Fibroblast of peridontal ligament (primary cell): ENCODE data around the gene CBLC.
A peak's percentile ranks its signal among the peaks of the same experiment; 100 is the strongest.

Source experiments
- DNase-seq: peaks from one replicate; pipeline ENCODE4 v3.0.0-alpha.2; 2010; ENCODE audit errors: extremely low read depth

The CBLC gene

DNA sequence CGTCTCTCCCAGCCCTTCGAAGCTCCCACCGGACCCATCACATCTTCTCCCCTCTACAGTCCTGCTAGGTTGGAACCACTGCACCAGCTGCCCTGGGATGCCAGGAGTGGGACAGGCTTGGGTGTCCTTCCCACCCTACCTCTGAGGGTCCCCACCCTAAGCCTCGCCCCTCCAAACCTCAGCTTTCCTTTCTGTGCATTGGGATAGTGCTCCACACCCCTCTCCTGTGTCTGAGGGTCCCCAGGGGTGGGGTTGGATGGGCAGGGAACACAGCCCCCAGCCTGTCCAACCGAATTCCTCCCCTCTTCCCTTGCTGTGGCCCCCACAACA lies 31.1 kb upstream of the CBLC start:
- DNase-seq = no peak

DNA sequence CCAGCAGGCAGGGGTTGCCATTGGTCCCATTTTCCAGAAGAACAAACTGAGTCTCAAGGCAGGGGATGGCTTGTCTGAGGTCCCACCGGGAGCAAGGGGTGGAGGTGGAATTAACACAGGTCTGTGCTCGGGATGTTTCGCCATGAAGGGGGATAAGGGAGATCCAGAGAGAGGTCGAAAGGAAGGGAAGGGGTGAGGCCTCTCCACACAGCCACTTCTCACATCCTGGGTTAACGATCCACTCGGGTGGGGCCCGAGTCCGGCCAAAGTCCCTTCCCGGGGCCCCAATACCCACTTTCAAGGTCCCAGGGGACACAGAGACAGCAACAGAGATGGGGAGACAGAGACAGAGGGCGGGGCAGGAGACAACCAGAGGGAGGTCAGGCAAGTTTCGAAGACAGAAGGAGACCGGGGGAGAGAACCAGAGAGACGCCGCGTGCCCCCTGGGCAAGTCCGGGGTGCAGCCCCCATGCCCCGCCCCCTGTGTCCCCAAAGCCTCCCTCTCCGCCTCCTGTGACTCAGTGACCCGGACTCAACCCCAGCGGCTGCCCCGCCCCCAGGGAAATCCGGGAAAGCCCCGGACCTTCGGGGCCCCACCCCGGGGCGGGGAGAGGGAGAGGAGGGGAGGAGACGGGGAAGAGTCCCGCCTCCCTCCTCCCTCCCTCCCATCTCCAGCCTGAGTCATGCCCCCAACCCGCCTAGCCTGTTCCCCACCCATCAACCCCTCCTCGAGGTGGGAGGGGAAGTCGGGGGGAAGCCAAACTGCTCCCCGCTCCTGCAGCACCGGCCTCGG lies 30.5 kb upstream of the CBLC start:
- peak; percentile 91 for DNase-seq

DNA sequence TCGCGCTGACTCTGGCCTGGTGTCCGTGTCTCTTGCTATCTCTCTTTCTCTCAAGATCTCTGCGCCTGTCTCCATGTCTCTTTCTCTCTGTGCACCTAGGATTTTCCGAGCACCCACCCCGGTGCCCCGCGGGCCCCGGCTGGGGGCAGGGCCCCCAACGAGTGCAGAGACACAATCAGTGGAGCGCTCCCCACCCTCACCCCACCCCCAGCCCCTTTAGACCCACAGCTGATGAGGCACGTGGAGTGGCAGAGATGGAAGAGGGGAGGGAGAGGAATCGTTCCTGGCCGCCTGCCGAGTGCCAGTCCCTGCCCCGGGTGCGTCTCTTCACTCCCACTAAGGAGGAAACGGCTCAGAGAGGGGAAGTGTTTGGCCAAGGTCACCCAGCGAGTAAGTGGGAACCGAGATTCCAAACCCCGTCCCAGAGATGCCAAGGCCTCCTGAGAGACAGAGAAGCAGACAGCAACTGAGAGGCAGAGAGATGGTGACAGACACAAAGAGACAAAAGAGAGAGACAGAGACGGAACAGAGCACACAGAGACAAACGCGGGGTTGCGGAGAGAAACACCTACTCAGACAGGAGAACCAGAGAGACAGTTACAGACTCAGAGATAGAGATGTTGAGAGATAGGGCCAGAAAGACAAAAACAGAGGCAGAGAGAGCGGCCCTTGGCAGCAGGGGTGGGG lies 29.8 kb upstream of the CBLC start:
- peak; percentile 61 for DNase-seq

DNA sequence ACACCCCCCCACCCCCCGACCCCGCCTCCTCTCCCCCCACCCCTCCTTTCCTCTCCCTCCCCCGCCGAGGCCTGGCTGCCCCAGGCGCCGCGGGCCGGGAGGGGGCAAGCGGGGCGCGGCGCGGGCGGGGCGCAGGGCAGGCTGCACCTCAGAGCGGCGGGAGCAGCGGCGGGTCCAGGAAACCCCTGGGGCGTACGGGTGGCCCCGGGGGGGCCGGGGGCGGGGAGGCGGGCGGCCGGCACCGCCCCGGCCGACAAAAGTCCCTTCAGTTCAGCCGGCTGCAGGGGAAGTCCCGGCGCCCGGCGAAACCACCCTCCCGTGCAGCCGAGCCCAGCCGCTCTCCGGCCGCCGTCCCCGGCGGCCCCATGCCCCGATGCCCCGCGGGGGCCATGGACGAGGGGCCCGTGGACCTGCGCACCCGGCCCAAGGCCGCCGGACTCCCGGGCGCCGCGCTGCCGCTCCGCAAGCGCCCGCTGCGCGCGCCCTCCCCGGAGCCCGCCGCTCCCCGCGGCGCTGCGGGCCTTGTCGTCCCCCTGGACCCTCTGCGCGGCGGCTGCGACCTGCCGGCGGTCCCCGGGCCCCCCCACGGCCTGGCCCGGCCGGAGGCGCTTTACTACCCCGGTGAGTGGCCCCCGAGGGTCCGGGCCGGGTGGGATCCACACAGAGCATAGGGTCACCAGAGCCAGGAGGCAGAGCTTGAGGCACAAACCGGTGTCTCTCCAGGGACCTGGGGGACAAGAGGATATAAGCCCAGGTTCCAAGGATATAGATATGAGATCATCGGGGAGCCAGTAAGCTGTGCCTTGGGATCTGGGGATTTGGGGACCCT lies 29.1 kb upstream of the CBLC start, which contains the start of gene BCL3:
Gene BCL3, plus strand, starts transcription at position 283 of the 829 bp plus-strand sequence. Its CDS starts 83 bp downstream, at position 366.
- DNase-seq = no peak

DNA sequence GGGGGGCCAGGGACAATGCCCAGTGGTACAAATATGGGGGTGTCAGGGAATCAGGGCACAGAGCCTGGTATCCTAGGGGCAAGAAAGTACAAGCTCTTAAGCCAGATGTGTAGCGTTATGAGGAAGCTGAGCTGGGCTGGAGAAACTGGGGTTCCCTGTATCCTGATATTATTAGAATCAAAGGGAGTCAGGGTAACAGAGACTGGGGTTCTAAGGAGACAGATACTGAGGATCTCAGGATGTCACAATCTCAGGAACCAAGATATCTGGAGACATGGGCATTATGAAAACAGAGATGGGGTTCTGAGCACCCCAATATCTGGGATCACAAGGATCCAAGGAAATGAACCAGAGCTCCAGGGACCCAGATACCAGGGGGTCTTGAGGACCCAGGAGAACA lies 28.4 kb upstream of the CBLC start:
- no peak for DNase-seq

DNA sequence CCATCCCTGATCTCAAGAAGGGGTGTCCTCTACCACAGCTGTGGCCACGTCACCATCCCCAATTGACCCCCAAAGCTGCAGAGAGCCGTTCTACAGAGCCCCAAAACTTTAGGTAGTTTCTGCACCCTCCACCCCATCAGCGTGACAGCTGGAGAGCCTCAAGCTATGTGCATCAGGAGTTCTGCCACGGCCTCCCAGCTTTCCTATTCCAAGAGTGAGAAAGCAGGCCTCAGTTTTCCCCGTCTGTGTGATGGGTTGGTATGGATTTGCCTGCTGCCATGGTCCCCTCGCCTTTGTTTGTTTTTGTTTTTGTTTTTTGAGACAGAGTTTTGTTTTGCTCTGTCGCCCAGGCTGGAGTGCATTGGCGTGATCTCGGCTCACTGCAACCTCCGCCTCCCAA lies 27.7 kb upstream of the CBLC start:
- no peak for DNase-seq

DNA sequence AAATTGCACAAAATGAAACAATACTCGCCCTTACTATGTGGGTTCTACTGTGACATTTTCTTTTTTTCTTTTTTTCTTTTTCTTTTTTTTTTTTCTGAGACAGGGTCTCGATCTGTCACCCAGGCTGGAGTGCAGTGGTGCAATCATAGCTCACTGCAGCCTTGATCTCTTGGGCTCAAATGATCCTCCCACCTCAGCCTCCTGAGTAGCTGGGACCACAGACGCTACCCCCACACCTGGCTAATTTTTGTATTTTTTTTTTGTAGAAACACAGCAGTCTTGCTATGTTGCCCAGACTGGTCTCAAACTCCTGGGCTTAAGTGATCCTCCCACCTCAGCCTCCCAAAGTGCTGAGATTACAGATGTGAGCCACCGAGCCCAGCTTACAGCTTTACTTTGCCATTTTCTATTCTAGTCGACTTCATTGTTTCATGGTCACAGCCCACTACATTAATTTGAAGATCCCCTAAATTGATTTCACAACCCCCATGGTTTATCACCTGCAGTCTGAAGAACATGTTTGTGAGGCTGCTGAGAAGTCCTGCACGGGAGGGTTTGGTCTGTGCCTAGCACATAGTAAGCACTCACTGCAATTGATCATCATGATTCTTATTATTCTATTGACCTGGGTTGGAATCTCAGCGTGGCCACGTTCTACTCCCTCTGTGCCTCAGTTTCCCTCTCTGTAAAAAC lies 25.4 kb upstream of the CBLC start:
- no peak for DNase-seq

DNA sequence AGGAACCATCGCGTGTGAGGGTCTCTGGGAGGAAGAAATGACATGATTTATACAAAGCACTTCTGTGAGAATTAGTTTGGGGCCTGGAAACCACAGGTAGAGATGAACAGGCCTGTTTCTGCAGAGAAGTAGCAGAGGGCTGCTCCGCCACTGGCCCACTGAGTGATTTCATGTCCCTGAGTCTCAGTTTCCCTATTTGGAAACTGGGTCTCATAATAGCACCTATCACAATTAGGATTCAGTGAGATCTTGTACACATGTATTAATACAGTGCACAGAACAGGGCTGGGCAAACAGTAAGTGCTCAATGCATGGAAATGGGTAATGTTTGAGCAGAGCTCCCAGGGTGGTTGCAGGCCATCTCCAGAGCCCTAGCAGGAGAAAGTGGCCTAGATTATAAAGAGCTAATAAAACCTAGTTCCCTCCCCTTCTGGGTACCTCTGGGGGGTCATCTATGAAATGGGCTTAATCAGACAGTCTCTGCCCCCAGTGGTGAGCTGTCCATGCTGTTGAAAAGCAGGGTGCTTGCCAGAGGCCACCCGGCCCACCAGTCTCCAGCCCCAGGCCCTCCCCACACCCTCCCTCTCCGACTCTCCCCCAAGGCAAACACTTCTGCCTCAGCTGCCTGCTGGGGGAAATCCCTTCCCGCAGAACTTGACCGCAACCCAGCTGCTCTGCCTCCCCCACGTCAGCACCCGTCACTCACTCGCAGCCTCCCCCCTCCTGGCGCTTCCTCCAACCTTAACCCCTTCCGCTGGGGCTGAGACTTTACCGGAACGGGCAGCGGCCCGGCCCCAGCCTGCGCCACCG lies 24.7 kb upstream of the CBLC start:
- DNase-seq = peak; percentile 96

DNA sequence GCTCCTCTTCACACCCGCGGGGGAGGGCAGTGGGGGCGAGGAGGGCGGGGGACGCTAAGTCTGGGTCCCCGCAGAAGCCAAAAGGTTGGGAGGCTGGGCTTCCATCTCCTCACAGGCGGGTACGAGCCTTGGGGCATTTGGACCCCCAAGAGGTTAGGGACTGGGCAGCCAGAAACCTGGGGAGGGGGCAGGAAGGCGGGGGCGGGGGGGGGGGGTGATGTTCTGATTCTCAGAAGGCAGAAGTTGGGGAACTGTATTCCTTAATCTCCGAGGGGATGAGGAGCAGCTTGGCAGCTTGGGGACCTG lies 24.1 kb upstream of the CBLC start:
- DNase-seq = no peak

DNA sequence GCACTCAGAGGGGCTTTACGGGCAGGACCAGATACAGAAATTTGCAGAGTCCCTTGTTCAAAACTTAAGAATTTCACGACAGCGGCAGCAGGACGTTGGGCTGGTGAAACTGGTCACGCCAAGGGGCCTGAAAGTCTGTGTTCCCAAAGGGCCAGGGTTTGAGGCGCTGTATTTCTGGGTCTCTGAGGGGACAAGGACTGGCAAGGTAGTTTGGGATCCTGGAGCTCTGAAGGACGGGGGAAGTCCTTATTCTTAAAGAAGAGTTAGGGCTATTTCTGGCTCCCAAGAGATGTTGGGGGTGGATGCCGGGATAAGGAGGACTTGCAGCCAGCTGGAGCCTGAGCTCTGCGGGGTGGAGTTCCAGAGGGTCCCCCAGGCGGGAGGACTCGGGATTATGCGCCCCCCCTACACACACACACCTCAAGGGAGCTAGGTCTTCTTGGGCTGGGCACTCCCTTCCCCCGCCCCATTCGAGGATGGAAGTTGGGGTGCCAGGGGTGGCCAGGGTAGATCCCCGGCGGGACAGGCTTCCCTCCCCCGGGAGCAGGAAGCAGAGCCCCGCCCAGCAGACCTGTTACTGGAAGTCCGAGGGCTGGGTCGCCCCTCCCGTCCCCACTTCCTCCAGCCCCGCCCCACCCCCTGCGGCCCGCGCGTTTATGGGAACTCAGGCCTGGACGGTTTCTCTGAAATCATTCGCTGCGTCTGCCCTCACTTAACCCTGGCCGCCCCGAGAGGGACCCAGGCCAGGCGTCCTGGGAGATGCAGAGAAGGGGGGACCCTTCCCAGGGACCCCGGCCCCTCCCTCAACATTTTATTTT lies 23.5 kb upstream of the CBLC start:
- peak; percentile 75 for DNase-seq

DNA sequence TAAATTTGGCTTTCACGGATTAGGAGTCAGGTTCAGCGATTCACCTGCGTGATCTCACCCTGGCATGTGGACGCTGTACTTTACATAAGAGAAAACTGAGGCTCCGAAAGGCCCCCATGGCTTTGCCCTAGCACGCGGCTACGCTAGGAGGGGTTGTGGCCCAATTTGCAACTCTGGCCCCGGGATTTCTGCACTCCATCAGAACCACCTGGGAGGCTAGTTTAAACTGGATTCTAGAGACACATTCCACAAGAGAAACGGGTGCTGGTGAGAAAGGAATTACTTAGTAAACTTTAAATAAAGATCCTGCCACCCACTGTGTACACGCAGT lies 23.0 kb upstream of the CBLC start:
- DNase-seq = no peak

DNA sequence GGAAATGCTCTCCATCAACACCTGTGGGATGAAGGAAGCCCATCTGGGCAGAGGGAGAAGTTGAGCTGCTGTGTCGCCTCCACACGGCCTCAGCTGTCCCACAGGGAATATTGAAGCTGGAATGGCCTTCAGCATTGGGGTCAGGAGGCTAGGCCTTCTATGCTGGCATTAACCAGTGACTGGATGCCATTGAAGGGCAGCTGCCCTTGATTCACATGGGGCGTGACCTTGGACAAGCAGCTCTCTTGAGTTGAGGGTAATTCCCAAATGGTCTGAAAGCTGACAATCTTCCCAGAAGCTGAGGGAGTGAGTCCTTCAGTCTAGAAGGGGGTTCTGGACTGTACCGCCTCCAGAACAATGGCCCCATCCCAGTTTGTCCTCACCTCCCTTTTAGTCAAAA lies 22.5 kb upstream of the CBLC start:
- DNase-seq = no peak

DNA sequence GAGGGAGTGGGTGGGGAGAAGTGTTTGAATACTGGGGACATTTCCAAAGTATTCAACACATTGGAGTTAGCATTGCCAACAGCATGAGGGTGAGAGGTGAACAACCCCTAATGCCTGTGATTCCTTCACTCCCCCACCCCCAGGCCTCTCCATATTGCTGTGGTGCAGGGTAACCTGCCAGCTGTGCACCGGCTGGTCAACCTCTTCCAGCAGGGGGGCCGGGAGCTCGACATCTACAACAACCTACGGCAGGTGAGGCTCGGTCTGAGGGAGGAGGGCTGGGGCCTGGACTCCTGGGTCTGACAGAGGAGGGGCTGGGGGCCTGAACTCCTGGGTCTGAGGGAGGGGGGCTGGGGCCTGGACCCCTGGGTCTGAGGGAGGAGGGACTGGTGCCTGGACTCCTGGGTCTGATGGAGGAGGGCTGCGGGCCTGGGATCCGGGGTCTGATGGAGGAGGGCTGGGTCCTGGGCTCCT lies 21.6 kb upstream of the CBLC start:
- DNase-seq = no peak

DNA sequence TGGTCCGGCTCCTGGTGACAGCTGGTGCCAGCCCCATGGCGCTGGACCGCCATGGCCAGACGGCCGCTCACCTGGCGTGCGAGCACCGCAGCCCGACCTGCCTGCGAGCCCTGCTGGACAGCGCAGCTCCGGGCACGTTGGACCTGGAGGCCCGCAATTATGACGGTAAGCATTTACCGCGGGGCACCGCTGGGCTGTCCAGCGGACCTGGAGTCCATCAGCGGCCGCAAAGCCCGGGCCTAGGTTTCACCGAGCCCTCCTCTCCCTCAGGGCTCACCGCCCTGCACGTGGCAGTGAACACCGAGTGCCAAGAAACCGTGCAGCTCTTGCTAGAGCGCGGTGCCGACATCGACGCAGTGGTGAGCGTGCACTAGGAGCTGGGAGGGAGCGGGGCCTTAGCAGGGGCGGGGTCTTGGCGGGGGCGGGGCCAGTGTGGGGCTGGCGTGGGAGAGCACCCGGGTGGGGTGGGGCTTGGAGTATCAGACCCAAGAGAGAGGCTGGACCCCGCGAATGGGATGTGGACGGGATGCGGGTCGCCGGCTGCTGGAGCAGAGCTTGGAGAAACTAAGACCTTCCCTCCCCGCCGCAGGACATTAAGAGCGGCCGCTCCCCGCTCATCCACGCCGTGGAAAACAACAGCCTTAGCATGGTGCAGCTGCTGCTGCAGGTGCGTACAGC lies 20.5 kb upstream of the CBLC start:
- DNase-seq = peak; percentile 52

DNA sequence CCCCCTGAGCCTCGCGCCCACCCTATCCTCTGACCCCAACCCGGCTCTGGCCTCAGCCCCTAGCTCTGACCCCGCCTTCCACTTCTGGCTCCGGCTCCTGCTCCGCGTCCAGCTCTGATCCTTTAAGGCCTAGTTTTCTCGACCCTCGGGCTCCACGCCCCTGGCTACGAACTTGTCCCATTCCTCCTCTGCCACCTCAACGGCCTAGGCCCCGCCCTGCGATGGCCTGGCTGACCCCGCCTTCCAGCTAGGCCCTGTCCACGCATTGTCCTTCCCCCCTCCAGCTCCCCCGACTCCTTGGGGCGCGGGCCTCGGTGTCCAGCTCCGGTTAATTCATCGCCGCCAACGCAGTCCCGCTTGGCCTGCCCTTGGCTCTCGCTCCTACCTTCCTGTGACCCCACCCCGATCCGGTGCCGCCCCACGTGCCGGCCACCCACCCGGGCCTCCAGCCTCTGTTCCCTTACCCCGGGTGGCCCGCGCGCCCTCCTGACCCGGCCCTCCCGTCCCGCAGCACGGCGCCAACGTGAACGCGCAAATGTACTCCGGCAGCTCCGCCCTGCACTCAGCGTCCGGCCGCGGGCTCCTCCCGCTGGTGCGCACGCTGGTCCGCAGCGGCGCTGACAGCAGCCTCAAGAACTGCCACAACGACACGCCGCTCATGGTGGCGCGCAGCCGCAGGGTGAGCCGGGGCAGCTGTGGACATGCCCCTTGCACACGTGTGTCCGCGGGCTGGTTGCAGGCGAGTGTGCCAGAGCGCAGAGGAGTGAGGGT lies 19.8 kb upstream of the CBLC start:
- DNase-seq = no peak

DNA sequence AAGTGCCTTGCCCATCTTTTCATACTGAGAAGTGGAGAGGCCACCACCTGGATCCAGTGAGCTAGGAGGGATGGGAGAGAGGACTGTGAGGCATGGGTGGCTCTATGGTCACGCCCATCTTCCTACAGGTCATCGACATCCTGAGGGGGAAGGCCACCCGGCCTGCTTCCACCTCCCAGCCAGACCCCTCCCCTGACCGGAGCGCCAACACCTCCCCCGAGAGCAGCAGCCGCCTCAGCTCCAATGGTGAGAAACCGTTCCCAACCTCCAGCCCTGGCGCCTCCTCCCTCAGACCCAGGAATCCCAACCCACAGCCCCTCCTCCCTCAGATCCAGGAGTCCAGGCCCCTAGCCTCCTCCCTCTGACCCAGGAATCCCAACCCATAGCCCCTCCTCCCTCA lies 19.1 kb upstream of the CBLC start:
- DNase-seq = no peak

DNA sequence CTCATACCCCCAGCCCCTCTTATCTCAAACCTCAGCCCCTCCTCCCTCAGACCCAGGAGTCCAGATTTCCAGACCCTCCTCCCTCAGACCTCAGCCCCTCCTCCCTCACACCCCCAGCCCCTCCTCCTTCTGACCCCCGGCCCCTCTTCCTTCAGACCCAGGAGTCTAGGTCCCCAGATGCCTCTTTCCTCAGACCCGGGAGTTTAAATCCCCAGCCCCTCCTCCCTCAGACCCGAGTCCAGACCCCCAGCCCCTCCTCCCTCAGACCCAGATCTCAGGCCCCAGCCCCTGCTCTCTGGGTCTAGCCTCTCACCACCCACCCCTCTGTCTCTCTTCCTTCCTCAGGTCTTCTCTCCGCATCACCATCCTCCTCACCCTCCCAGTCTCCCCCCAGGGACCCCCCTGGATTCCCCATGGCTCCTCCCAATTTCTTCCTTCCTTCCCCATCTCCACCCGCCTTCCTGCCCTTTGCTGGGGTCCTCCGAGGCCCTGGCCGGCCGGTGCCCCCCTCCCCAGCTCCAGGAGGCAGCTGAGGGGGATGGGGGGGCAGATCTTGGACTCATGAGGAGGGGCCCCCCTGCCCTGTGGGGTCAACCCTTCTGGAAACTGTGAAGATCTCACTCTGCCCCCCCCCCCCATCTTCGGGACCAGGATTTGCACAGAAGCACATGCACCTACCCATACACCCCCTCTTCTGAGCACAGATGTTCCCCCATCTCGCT lies 18.4 kb upstream of the CBLC start:
- no peak for DNase-seq

DNA sequence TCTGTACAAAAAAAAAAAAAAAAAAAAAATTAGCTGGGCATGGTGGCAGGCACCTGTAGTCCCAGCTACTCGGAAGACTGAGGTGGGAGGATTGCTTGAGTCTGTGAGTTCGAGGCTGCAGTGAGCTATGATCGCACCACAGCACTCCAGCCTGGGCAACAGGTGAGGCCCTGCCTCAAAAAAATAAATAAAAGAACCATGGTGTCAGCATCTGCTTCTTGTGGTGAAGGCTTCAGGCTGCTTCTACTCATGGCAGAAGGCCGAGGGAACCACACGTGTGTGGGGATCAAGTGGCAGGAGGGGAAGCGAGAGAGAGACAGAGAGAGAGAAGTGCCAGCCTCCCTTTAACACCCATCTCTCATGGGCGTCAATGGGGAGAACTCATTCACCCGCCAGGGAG lies 15.7 kb upstream of the CBLC start:
- no peak for DNase-seq
